Panc1 (cell line): ENCODE measurements around the gene CRK. TPM values are rescaled to one million over a fixed set of nuclear protein-coding genes. Genes with fewer than 3 reads are reported as not detected.

Experiments used
- ATAC-seq: fragments of 200-7000 bp; cut with Tn5 transposase; 2 replicates; pipeline ENCODE4 v1.9.1; 2020; ENCODE audit warnings: mild to moderate bottlenecking, moderate library complexity
- BruUV-seq: library from RNA; stranded (reverse); fragments of 400-500 nt; replicated peaks from 2 replicates; lab custom pipeline; 2021; lab: Mats Ljungman, UMichigan
- CTCF ChIA-PET: fragments of 300-600 bp; sonication (Branson Sonifier 250); formaldehyde crosslinking; loops from one replicate; lab custom pipeline; 2022; ENCODE audit warnings: antibody characterized with exemption; lab: Charles Lee
- POLR2A ChIA-PET: fragments of 300-600 bp; sonication (Branson Sonifier 250); formaldehyde crosslinking; loops from one replicate; lab custom pipeline; 2022; ENCODE audit warnings: antibody characterized with exemption; lab: Charles Lee
- DNase-seq: peaks from one replicate; pipeline ENCODE4 v3.0.0-alpha.2; 2010; ENCODE audit warnings: low read depth, low spot score
- H3K27ac ChIP-seq: 2 replicates; pipeline ENCODE4 v1.5.1; 2011; ENCODE audit warnings: mild to moderate bottlenecking, low read length, inconsistent platforms
- H3K27me3 ChIP-seq: fragments of 200-500 bp; sonication (Bioruptor generic); 2 replicates; pipeline ENCODE4 v1.6.0; 2014; ENCODE audit warnings: low read length, inconsistent platforms; ENCODE audit not compliant: control insufficient read depth, insufficient read depth
- H3K36me3 ChIP-seq: fragments of 200-500 bp; sonication (Bioruptor generic); 2 replicates; pipeline ENCODE4 v1.5.1; 2014; ENCODE audit warnings: inconsistent platforms, mild to moderate bottlenecking, low read length, moderate library complexity; ENCODE audit not compliant: control insufficient read depth, insufficient read depth
- H3K4me1 ChIP-seq: 2 replicates; pipeline ENCODE4 v1.5.1; 2011; ENCODE audit warnings: inconsistent platforms, mild to moderate bottlenecking, low read length, moderate library complexity; ENCODE audit not compliant: control insufficient read depth, insufficient read depth
- H3K4me3 ChIP-seq, 2 experiments: 2 replicates each; pipeline ENCODE4 v1.5.1; 2011 to 2012; ENCODE audit warnings: low read depth in 2 of 2, low read length in 2 of 2, mild to moderate bottlenecking in 2 of 2, inconsistent platforms in 1 of 2, moderate library complexity in 1 of 2
- H3K9me3 ChIP-seq: fragments of 200-500 bp; sonication (Bioruptor generic); 2 replicates; pipeline ENCODE4 v1.5.1; 2014; ENCODE audit warnings: low read depth, mild to moderate bottlenecking, inconsistent platforms, low read length, moderate library complexity; ENCODE audit not compliant: control insufficient read depth, insufficient read depth
- CTCF ChIP-seq: fragments of 450-650 bp; IDR thresholded peaks from 2 replicates; pipeline ENCODE4 v1.5.1; 2017; ENCODE audit warnings: mild to moderate bottlenecking
- POLR2AphosphoS5 ChIP-seq: IDR thresholded peaks from 2 replicates; pipeline ENCODE4 v1.6.1; 2012; ENCODE audit warnings: mild to moderate bottlenecking, low read depth, low read length, moderate library complexity
- SIN3A ChIP-seq: IDR thresholded peaks from 2 replicates; pipeline ENCODE4 v1.6.1; 2012; ENCODE audit warnings: low read depth, mild to moderate bottlenecking, low read length, moderate library complexity, borderline replicate concordance; ENCODE audit not compliant: insufficient read depth
- TCF7L2 ChIP-seq: IDR thresholded peaks from 2 replicates; pipeline ENCODE4 v1.6.1; 2011; ENCODE audit warnings: mild to moderate bottlenecking, low read depth, low read length, inconsistent platforms
- in situ Hi-C: cut with HindIII; loops from 2 replicates; pipeline ENCODE4 v1.10.0; 2016; ENCODE audit warnings: low sequenced_read_pairs, low pct_unique_long_range_greater_than_20kb
- intact Hi-C: fragments of 100-400 bp; cut with micrococcal nuclease; formaldehyde crosslinking; loops from one replicate; pipeline ENCODE4 v1.10.0; 2022; ENCODE audit not compliant: unreplicated experiment
- total RNA-seq: library from RNA; stranded (reverse); gene quantifications from one replicate; pipeline ENCODE4 v1.2.1, GENCODE V29; 2021; ENCODE audit not compliant: unreplicated experiment
- TF ChIP-seq, protein P1 (sequence below), 2 experiments: IDR thresholded peaks; 2 replicates each; pipeline ENCODE4 v1.6.1; 2011 to 2012; ENCODE audit warnings: low read depth in 2 of 2, control low read depth in 1 of 2, low read length in 1 of 2, mild to moderate bottlenecking in 1 of 2, moderate library complexity in 1 of 2; ENCODE audit not compliant: insufficient read depth in 1 of 2

The CRK gene
- total RNA-seq, 1 experiment from 2014 or later = 67.0 TPM

- H3K36me3 ChIP-seq = peaks cover 12% of the 10 kb centered on the region
- intact Hi-C loops = no loop called here
Observed at GRCh38 chr17:1435326-1435725, 20.7 kb downstream of the CRK start.

GRCh38 chr17:1434150-1434549 lies 21.9 kb downstream of the CRK start:
- TF ChIP-seq, protein P1, sequence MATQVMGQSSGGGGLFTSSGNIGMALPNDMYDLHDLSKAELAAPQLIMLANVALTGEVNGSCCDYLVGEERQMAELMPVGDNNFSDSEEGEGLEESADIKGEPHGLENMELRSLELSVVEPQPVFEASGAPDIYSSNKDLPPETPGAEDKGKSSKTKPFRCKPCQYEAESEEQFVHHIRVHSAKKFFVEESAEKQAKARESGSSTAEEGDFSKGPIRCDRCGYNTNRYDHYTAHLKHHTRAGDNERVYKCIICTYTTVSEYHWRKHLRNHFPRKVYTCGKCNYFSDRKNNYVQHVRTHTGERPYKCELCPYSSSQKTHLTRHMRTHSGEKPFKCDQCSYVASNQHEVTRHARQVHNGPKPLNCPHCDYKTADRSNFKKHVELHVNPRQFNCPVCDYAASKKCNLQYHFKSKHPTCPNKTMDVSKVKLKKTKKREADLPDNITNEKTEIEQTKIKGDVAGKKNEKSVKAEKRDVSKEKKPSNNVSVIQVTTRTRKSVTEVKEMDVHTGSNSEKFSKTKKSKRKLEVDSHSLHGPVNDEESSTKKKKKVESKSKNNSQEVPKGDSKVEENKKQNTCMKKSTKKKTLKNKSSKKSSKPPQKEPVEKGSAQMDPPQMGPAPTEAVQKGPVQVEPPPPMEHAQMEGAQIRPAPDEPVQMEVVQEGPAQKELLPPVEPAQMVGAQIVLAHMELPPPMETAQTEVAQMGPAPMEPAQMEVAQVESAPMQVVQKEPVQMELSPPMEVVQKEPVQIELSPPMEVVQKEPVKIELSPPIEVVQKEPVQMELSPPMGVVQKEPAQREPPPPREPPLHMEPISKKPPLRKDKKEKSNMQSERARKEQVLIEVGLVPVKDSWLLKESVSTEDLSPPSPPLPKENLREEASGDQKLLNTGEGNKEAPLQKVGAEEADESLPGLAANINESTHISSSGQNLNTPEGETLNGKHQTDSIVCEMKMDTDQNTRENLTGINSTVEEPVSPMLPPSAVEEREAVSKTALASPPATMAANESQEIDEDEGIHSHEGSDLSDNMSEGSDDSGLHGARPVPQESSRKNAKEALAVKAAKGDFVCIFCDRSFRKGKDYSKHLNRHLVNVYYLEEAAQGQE (IDR thresholded peaks at IDR 0.05; ENCODE audit: insufficient read depth in 1 of 2, low read depth in 2 of 2, low read length in 1 of 2) = no peak
- no peak for TF ChIP-seq SIN3A
- TF ChIP-seq CTCF = no peak
- no peak for TF ChIP-seq POLR2AphosphoS5
- TF ChIP-seq TCF7L2 = no peak
- ChIA-PET CTCF (interaction anchor here (0.7 kb wide), 1 partner anchor 7 kb away, joined by 7 read pairs; no protein-coding TSS in a partner anchor), POLR2A (no interaction called here)
- H3K27me3 ChIP-seq = no peaks in the 10 kb centered on the region
- intact Hi-C loops = no loop called here
- ATAC-seq (no peak), DNase-seq (no peak)
- BruUV-seq = no TSS peak
- H3K27ac ChIP-seq = no peak overlapping the region
- H3K36me3 ChIP-seq = peaks cover 12% of the 10 kb centered on the region
- in situ Hi-C loops = no loop called here
- H3K4me3 ChIP-seq = no peak overlapping the region
- peaks cover 5% of the 10 kb centered on the region; the same call in 1 of the 2 replicates for H3K4me1 ChIP-seq
- no peaks in the 10 kb centered on the region for H3K9me3 ChIP-seq

More at GRCh38 chr17:1435326-1435725, 20.7 kb downstream of the CRK start:
- Histone ChIP-seq H3K27ac (no peak overlapping the region), H3K4me1 (peaks cover 5% of the 10 kb centered on the region; the same call in 1 of the 2 replicates), H3K4me3 (no peak overlapping the region), H3K9me3 (no peaks in the 10 kb centered on the region), H3K27me3 (no peaks in the 10 kb centered on the region)
- TF ChIP-seq TCF7L2 = no peak
- TF ChIP-seq, protein P1 (IDR thresholded peaks at IDR 0.05; ENCODE audit: insufficient read depth in 1 of 2, low read depth in 2 of 2, low read length in 1 of 2) = no peak
- no peak for TF ChIP-seq POLR2AphosphoS5
- no peak for TF ChIP-seq CTCF
- in situ Hi-C loops = no loop called here
- BruUV-seq = no TSS peak
- no peak for ATAC-seq
- POLR2A ChIA-PET = no interaction called here
- CTCF ChIA-PET = no interaction called here
- DNase-seq = no peak
